ENCODE data around the gene PARG.

GRCh38 chr10:49783645-49784044 is 158.2 kb downstream of the PARG start:
- TF ChIP-seq ZFX (IDR thresholded peaks at IDR 0.05): no peak
- TF ChIP-seq CTCF (conservative IDR thresholded peaks at IDR 0.05): no peak
